GM12865 (cell line): ENCODE measurements around the gene SEC14L1.
A peak's percentile ranks its signal among the peaks of the same experiment; 100 is the strongest.

ENCODE experiments used
- DNase-seq: peaks from one replicate; pipeline ENCODE4 v3.0.0; 2010; ENCODE audit warnings: low read depth
- H3K4me3 ChIP-seq: 2 replicates; pipeline ENCODE4 v1.5.1; 2011; ENCODE audit warnings: mild to moderate bottlenecking, low read depth, low read length, control low read depth
- CTCF ChIP-seq: IDR thresholded peaks from 2 replicates; pipeline ENCODE4 v1.5.1; 2011; ENCODE audit warnings: low read length, control low read depth, low read depth, inconsistent platforms; ENCODE audit not compliant: insufficient read depth; ENCODE audit errors: missing control alignments

Gene SEC14L1

GRCh38 chr17:77142689-77143088 lies 1.9 kb downstream of the SEC14L1 start:
- peak overlapping the region; percentile 80 for H3K4me3 ChIP-seq
- no peak for TF ChIP-seq CTCF
- DNase-seq = no peak

GRCh38 chr17:77143306-77143705 lies 2.5 kb downstream of the SEC14L1 start:
- DNase-seq = no peak
- H3K4me3 ChIP-seq = peak overlapping the region; percentile 80
- TF ChIP-seq CTCF = no peak

- no peak for TF ChIP-seq CTCF
- peak; percentile 67 for DNase-seq
- H3K4me3 ChIP-seq = peak overlapping the region; percentile 80
These were observed 3.5 kb downstream of the SEC14L1 start for GRCh38 chr17:77144227-77144626.

GRCh38 chr17:77145224-77145611 lies 4.4 kb downstream of the SEC14L1 start:
- peak overlapping the region; percentile 80 for H3K4me3 ChIP-seq
- peak; percentile 53 for DNase-seq
- TF ChIP-seq CTCF = no peak

GRCh38 chr17:77145612-77146245 lies 5.0 kb downstream of the SEC14L1 start:
- peak overlapping the region; percentile 80 for H3K4me3 ChIP-seq
- DNase-seq = peak; percentile 91
- TF ChIP-seq CTCF = no peak

- H3K4me3 ChIP-seq = peak overlapping the region; percentile 80
- TF ChIP-seq CTCF = no peak
- no peak for DNase-seq
These were observed 5.5 kb downstream of the SEC14L1 start for GRCh38 chr17:77146246-77146632.

- no peak for TF ChIP-seq CTCF
- no peak for DNase-seq
- peak overlapping the region; percentile 80 for H3K4me3 ChIP-seq
These were observed 6.1 kb downstream of the SEC14L1 start for GRCh38 chr17:77146882-77147281.
